ENCODE measurements around the gene SLC39A6.

DNA sequence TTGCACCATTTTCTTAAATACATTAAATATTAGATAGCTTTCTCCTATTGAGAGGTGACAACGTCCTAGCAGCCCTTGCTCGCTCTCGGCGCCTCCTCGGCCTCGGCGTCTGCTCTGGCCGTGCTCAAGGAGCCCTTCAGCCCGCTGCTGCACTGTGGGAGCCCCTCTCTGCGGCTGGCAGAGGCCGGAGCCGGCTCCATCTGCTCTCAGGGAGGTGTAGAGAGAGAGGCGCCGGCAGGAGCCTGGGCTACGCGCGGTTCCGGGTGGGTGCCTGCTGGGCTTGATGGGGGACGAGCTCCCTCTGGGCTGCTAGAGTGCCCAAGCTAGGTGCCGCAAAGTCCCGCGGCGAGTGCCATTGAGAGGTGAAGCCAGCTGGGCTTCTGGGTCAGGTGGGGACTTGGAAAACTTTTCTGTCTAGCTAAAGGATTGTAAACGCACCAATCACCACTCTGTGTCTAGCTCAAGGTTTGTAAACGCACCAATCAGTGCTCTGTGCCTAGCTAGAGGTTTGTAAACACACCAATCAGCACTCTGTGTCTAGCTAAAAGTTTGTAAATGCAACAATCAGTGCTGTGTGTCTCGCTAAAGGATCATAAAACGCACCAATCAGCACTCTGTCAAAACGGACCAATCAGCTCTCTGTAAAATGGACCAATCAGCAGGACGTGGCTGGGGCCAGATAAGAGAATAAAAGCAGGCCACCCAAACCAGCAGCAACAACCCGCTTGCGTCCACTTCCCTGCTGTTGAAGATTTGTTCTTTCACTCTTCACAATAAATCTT lies 64.9 kb downstream of the SLC39A6 start:
- TF ChIP-seq, protein P1, sequence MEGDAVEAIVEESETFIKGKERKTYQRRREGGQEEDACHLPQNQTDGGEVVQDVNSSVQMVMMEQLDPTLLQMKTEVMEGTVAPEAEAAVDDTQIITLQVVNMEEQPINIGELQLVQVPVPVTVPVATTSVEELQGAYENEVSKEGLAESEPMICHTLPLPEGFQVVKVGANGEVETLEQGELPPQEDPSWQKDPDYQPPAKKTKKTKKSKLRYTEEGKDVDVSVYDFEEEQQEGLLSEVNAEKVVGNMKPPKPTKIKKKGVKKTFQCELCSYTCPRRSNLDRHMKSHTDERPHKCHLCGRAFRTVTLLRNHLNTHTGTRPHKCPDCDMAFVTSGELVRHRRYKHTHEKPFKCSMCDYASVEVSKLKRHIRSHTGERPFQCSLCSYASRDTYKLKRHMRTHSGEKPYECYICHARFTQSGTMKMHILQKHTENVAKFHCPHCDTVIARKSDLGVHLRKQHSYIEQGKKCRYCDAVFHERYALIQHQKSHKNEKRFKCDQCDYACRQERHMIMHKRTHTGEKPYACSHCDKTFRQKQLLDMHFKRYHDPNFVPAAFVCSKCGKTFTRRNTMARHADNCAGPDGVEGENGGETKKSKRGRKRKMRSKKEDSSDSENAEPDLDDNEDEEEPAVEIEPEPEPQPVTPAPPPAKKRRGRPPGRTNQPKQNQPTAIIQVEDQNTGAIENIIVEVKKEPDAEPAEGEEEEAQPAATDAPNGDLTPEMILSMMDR (IDR thresholded peaks at IDR 0.05) = no peak
- no peak for TF ChIP-seq POLR2A (IDR thresholded peaks at IDR 0.05)
